Activated CD4-positive, alpha-beta T cell treated with anti-CD3 and anti-CD28 coated beads for 4 hours (primary cell): ENCODE data around the gene TSPAN4.
A peak's percentile ranks its signal among the peaks of the same experiment; 100 is the strongest.

Experiments used
- DNase-seq, 2 donors: peaks; one replicate each; pipeline ENCODE4 v3.0.0-alpha.2; 2020

The TSPAN4 gene

DNA sequence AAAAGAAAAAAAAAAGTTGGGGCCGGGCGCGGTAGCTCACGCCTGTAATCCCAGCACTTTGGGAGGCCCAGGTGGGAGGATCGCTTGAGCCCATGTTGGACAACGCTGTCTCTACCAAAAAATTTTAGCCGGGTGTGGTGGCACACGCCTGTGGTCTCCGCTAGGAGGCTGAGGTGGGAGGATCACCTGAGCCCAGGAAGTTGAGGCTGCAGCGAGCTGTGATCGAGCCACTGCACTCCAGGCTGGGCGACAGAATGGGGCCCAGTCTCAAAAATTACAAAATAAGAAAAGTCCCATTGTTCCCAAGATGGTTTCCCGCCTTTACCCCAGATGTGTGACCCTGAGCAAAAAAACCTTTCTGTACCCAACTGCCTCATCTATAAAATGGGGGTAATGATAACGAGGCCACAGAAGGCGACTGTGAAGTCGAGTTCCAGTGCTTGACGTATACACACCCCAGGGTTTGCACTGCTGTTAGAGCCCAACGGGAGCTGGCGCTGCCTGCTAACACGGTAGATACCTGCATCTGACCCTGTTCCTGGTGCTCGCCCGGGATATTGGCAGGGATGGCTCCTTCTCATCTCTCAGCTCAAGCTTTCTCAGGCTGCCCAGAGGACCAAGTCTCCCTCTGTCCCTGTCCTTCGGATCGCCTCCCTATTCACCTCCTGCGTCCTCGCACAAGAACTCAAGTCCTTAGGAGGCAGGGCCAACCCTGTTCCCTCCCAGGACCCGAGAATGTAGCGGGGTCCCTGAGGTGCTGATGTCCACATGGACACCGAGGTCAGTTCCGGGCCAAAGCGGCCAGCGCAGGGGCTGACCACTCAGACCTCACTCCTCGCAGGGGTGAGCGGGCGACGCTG is 34.0 kb upstream of the TSPAN4 start:
- DNase-seq: no peak

DNA sequence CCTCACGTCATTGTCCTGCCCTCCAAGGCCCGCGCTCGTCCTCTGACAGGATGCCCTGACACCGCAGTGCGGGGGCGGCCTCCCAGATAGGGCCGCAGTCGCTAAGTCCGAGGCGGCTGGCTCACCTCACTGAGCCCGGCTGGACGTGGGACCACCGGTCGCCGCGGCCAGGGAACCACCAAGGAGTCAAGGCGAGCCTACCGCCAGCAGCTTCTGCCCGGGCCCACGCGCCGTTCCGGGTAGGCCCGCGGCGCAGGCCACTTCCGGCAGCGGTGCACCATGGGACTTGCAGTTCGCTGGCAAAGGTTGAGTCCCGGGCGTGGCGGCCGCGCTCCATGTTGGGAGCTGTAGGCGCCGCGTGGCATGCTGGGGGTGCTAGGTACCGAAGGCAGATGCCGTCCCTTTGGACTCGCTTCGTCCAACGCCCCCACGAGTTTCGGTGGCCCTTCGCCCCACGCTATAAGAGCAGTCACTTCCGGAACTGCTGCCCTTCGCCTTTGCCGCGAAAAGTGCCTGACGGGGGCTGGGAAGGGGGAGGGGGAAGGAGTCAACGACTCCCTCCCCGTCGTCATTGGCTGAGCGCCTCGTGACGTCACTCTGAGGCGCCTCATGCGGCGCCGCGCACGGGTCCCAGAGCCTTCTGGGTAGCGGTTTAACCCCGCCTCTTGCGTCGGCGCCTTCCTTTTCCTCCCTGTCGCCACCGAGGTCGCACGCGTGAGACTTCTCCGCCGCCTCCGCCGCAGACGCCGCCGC is 33.2 kb upstream of the TSPAN4 start, which contains the start of gene RPLP2:
Gene RPLP2 (plus strand): TSS at position 681 of the 753 bp plus-strand sequence. CDS start 268 bp downstream, outside the sequence.
- peak; percentile 97 to 98 for DNase-seq

DNA sequence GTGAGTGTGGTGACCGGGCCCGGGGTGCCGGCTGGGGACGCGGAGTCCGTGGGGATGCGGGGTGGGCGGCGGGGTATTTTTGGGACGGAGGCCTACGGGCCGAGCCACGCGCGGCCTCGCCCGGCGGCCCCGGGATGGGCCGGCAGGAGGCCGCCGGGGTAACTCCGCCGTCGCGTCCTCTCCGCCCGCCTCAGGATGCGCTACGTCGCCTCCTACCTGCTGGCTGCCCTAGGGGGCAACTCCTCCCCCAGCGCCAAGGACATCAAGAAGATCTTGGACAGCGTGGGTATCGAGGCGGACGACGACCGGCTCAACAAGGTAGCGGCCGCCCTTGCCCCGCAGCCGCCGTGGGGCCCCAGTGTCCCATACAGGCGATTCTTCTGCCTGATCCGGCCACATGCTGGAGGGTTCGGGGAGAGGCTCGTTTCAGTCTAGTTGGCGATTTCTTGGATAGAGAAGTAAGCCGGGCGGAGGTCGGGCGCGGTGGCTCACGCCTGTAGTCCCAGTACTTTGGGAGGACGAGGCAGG is 32.5 kb upstream of the TSPAN4 start:
- peak in 1 of 2 donors; percentile 30 for DNase-seq

DNA sequence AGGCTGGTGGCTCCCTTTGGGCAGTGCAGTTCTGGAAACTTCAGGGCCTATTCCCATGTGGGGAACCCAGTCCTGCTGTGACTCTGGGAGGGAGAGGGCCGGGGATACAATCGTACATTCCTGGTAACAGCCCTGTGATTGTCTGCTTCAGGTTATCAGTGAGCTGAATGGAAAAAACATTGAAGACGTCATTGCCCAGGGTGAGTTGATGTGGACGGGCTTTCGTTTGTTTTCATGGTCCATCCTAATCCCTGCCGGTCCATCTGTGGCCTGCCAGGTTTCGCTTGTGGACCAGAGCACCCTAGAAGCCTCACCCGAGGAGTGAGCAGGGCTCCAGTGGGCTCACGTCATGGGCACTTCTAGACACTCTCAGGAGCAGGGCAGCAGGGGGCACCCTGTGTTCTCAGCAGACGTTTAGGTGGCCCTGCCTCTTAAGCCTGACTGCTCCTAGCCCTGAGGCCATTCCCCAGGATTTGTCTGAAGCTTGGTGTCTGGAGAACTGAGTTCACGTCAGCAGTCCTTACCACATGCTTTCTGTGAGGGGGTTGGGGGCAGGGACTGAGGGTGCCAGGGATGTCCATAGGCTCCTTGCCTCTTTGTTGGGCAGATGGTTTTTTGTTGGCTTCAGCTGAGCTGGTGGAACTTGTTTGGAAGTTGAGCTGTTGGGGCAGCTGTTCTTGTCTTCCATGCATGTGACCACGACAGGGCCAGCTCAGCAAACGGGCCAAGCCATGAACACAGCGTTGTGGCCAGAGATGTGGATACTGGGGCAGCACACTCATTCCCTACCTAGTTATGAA is 31.0 kb upstream of the TSPAN4 start:
- DNase-seq: no peak

DNA sequence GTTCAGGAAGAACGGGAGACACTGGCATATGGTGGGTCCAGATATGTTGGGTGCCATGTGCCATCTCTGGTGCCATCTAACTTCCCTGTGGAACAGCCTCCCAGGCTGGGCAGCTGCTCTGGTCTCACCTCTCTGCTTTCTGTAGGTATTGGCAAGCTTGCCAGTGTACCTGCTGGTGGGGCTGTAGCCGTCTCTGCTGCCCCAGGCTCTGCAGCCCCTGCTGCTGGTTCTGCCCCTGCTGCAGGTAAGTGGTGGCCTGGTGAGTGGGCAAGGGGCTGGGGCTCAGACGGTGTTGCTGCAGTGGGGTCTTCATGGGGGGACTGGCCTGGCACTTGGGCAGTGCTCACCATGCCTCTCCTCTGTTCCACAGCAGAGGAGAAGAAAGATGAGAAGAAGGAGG is 30.3 kb upstream of the TSPAN4 start:
- no peak for DNase-seq

DNA sequence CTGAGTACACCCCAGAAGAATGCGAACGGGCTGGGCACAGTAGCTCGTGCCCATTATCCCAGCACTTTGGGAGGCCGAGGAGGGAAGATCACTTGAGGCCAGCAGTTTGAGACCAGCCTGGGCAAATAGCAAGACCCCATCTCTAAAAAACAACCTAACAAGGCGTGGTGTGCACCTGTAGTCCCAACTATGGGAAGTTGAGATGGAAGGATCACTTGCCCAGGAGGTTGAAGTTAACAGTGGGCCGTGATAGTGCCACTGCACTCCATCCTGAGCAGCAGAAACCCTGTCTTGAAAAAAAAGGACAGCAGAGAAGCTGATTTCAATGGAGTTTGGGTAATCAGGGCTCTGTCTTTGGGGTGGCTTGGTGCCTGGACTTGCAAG is 29.6 kb upstream of the TSPAN4 start:
- DNase-seq: no peak

DNA sequence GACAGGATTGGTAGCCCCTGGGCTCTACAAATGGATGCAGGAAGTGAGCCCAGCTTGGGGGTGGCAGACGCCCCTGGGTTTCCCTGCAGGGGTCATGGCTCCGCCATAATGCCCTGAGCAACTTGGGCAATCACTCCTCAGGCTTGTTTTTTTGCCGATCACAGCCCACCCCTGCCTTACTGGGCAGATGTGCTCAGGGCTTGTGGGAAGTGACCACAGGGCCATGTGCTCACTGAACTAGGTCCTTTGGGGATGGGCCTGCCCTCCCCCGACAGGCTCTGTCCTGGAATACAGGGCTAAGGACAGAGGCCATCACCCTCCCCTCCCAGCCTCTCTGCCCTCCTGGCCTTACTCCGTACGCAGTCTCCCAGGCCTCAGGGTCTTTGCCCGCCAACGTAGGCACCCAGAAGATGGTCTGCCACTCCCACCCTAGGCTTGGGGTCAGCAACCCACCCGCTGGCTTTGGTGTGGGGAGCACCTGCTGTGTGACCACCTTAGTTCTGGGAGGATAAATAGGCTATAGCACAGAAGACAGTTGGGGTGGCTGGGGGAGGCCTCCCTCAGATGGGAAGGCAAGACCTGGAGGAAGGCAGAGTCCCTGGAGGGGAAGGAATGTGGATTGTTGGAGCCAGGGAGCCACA is 29.1 kb upstream of the TSPAN4 start:
- DNase-seq: no peak

DNA sequence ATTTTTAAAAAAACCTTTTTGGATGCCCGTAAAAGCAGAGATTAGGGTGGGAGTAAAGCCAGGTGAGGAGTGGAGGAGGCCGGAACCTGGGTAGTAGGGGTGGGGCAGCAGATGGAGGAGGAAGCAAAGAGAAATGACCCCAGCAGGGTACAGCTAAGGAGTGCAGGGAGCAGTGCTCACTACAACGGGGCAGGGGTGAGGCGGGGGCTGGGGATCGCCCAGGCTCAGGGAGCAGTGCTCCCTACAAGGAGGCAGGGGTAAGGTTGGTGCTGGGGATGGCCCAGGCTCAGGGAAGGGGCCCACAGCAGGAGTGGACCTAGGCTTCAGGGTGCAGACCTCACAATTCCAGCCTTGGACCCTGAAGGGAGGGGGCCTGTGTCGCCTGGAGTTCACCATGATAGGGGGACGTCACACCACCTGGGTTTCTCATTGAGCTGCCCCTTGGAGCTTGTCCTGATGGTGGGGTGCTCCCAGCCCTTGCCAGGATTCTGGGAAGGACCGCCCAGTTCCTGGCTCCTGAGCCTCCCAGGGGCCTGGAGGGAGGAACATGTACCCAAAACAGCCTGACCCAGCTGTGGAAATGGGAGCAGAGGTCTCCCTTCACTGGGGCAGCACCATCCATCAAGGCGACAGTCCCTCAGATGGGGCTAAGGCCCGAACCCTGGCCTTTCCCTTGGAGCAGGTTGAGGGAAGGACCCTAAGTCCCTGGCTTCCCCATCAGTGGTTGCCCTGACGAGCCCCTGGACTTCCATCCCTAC is 26.8 kb upstream of the TSPAN4 start:
- DNase-seq: no peak

DNA sequence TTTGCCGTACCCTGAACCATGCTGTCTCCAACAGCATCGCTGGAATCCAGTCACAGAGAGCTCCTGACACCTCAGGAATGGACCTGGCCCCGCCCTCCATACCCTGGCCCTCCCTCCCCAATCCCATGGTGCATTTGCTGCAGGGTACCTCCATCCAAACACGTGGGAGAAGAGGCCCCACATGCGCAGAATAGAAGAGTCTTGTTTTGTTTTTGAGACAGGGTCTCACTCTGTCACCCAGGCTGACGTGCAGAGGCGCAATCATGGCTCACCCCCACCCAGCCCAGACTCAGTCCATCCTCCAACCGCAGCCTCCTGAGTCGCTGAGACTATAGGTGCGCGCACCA is 26.2 kb upstream of the TSPAN4 start:
- no peak for DNase-seq

DNA sequence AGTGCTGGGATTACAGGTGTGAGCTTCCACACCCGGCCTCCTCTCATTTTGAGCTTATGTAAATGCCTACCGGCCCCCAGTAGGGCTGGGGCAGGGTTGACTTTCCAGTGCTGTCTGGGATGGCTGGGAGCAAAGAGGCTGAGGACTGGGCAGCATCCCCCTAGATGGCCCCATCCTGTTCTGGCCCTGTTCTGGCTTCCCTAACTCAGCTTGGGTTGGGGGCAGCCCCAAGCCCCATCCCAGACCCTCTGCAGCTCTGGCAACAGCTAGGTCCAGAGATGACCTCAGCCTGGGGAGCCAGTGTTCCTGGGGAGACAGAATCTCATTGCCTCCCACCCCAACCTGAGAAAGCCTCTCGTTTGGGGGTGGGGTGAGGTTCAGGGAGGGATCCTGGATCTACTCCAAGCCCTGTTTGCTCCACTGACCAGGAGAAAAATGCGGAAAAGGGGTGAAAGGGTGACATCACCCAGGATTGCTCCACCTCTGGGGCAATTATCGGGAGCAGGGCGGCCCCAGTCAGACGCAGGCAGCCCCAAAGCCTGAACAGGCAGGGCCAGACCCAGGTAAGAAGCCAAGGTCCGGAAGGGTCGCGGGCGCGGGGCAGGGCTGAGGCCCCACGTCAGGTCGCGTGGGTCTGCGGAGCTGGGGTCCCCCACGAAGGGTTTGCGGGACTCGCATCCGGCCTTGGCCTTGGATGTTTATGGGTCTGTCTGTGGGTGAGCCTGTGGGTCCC is 24.1 kb upstream of the TSPAN4 start, which contains the start of gene PNPLA2:
Gene PNPLA2 (plus strand): TSS at position 519 of the 733 bp plus-strand sequence. CDS start 805 bp downstream, outside the sequence.
- DNase-seq: no peak

DNA sequence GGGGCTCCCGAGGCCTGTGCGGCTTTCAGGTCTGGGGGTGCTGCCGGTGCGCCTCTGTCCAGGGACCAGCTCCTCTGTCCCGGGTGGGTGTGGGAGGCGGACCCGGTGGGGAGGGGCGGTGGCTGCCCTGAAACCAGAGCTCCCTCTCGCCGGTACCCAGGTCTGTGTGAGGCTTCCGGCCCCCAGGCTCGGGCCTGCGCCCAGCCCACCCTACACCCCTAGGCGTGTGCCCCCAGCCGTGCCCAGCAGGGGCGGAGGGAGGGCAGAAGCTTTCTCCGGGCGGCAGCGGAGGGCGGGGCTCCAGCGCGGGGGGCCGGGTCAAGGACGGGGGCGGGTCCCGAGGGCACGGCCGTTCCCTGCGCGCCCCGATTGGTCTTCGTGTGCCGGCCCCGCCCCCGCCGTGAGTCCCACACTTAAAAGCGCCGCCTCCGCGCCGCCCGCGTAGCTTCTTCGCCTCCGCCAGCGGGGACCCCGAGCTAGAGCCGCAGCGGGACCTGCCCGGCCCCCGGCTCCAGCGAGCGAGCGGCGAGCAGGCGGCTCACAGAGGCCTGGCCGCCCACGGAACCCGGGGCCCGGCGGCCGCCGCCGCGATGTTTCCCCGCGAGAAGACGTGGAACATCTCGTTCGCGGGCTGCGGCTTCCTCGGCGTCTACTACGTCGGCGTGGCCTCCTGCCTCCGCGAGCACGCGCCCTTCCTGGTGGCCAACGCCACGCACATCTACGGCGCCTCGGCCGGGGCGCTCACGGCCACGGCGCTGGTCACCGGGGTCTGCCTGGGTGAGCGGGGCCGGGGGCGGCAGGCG is 23.3 kb upstream of the TSPAN4 start:
- DNase-seq: peak; percentile 91 to 93

DNA sequence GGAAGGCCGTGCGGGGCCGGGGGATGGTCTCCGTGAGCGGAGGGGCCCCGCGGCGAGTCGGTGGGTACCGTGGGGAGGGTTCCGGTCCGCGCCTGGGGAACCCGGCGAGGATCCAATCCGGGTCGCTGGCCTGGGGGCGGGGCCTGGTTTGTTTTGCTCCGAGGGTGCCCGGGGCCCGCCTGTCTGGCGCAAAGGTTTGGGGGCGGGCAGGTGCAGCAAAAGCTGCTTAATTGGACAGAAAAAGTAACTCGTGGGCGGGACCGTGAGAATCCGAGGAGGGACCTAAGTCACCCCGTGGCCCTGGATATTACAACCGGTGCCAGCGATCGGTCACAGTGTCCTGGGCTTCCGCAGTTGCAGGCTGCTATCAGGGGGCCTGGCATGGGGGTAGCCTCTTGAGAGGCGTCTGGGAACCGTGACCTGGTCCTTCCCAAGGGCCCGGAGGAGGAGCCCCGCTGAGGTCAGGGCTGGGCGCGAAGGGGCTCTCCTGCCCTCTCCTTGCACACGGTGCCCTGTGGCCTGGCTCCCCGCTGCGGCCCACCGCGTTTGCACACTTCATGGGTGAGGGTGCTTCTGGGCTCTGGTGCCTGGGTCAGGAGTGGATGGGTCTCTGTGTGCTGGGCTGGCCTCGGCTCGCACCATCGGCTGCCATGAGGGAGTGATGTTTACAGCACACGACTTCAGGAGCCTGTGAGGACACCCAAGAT is 22.6 kb upstream of the TSPAN4 start:
- DNase-seq: peak; percentile 91 to 94

DNA sequence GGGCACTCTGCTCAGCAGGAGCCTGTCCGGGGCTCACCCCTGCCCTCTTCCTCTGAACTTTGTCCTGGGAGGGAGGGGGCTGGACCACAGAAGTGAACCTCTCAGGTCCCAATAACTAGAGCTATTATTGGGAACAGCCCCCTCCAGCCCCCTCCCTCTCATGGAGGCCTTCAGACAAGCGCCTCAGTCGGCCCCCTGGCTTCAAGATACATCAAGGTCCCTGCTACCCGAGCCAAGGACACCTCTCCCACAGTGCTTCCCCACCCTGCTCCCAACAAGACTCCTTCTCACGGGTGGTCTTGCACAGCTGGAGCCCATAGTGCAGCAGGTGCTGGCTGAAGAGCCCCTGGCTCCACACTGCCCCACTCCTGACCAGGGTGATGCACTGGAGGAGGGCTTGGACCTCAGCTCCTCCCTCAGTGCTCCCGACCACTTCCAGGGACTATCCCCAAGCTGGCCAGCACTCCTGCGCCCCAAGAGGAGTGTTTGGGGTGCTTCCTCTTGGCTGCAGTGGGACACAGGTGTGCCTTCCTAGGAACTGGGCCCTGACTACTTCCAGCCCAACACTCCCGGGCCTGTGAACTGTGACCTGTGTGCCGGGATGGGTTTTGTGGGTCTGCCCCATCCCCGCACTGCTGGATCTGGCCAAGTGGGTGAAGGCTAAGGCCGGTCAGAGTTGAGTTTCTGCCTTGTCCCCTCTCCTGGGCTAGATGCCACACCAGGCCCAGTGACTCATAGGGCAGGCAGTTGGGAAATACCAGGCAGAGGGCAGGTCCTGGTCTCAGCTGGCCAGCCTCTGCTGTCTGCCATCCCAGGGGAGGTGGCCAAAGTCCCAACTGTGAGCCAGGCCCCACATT is 21.8 kb upstream of the TSPAN4 start:
- no peak for DNase-seq

DNA sequence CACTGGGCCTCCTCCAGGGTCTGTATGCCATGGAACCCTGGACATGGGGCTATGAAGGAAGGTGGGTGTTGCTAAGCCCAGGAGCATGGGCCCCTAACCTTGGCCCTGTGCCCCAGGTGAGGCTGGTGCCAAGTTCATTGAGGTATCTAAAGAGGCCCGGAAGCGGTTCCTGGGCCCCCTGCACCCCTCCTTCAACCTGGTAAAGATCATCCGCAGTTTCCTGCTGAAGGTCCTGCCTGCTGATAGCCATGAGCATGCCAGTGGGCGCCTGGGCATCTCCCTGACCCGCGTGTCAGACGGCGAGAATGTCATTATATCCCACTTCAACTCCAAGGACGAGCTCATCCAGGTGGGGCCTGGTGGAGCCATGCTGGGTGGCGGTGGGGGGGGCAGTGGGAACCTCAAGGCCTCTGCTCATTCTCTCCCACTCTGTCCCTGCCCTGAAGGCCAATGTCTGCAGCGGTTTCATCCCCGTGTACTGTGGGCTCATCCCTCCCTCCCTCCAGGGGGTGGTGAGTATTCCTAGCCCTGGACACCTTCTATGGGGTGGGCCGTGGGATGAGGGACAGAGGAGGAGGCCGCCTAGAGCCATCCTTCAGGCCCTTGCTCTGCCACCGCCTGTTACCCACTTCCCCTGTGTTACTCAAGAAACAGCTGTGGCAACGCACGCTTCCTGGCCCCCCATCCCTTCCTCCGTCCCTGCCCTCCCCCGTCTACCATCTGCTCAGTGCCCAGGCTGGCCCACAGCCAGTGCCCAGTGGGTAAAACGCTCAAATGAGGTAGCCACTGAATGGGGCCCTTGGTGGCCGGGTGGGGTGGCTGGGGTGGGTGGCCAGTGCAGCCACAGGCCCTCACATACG is 20.9 kb upstream of the TSPAN4 start:
- DNase-seq: no peak

DNA sequence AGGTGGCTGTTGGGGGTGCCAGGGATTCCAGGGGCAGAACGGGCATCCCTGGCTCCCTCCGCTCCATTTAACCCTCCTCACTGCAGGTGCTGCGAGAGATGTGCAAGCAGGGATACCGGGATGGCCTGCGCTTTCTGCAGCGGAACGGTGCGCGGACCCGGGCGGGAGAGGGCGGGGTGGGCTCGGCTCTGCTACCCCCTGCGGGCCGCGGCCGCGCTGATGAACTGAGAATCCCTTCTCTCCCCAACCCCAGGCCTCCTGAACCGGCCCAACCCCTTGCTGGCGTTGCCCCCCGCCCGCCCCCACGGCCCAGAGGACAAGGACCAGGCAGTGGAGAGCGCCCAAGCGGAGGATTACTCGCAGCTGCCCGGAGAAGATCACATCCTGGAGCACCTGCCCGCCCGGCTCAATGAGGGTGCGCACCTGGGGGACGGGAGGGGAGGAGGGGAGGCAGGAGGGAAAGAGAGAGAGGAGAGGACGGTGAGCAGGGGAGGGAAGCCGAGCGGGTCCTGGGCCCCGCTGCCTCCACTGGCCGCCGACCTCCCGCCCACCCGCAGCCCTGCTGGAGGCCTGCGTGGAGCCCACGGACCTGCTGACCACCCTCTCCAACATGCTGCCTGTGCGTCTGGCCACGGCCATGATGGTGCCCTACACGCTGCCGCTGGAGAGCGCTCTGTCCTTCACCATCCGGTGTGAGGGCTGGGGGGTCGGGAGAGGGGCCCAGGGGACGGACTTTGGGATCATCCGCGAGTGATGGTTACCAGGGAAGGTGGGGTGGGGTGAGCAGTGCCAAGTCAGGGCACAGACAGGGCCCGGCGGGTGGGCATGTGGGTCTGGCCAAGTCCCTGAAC is 19.0 kb upstream of the TSPAN4 start:
- DNase-seq: no peak

DNA sequence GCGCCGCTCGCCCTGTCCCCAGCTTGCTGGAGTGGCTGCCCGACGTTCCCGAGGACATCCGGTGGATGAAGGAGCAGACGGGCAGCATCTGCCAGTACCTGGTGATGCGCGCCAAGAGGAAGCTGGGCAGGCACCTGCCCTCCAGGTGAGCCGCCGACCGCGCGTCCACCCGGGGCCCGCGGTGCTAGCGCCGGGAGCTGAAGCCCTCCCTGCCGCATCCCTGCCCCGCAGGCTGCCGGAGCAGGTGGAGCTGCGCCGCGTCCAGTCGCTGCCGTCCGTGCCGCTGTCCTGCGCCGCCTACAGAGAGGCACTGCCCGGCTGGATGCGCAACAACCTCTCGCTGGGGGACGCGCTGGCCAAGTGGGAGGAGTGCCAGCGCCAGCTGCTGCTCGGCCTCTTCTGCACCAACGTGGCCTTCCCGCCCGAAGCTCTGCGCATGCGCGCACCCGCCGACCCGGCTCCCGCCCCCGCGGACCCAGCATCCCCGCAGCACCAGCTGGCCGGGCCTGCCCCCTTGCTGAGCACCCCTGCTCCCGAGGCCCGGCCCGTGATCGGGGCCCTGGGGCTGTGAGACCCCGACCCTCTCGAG is 18.3 kb upstream of the TSPAN4 start:
- no peak for DNase-seq
